GM19438 (cell line): ENCODE measurements around the gene RFC1.
"Not testable (repeated sequence)": the region's sequence is repeated elsewhere in the genome, so short reads cannot be mapped to it uniquely, and the experiment has no call there.

ENCODE experiments used
- ATAC-seq: cut with Tn5 transposase; IDR thresholded peaks from one replicate; pipeline ENCODE4 v1.9.1; 2021; ENCODE audit warnings: low read depth; ENCODE audit not compliant: unreplicated experiment

RFC1 gene

GRCh38 chr4:39308611-39309010 is 57.6 kb downstream of the RFC1 start:
- no peak for ATAC-seq

DNA sequence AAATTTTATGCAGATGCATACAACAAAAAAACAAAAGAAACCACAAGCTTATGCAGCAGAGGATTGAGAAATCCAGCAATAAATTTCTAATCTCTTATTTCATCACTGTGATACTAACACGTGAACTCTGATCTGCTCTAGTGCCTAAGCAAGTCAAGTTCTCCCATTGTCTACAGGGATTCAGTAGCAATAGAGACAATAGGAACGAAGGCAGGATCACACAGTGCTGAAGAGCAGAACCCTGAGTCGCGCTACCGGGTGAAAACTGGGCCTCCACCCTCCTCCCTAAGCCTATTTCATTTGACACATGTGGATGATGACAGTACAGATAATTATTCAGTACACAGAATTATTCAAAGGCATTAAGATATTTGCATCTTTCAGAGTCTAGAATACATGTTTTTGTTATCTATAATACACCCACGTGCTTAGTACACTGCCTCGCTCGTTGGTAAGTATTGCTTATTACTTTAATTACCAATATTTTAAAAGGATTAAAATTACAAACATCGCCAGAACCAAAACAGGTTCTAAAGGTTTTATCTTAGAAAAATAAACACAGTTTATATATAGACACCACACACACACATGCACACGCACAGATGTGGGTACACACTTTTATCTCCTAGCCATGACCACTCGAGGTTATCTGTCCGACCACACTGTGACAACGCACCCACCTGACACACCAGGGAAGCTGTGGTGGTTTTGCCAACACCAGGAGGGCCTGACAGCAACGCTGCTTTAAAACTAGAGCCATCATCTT is 60.1 kb downstream of the RFC1 start:
- ATAC-seq = no peak

DNA sequence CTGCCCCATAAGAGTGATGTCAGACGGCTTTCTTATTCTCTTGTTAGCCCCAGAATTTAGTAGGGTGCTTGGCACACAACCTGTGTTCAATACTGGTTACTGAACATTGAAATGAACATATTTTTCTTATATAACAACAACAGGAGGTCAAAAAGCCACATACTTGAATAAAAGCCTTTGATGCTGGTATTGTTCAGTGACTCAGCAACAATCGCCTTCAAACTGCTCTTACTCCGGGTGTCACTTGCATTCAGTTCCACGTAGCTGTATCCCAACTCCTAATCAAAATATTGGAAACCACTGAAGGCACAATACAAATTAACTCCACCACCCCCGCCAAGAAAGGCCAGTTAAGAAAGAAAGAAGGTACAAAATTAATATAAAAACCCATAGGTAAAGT is 61.5 kb downstream of the RFC1 start:
- no peak for ATAC-seq

DNA sequence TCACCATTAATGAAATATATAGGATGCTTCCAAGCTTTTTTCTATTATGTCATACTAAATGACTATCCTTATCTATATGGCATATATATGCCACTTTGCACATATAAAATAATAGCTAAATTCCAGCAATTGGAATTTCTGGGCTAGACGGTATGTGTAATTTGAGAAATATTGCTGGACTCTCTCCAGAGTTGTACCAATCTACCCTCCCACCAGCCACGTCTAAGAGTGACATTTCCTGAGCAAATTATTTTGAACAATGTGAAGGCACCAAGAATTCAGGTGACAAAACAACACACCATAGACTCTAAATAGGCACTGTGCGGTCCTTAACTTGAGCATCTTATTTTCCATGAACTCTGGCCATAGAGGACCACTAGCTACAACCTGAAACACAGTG is 62.3 kb downstream of the RFC1 start:
- ATAC-seq = no peak

GRCh38 chr4:39302901-39303300 is 63.3 kb downstream of the RFC1 start:
- ATAC-seq = no peak

- no peak for ATAC-seq
Measured at GRCh38 chr4:39295784-39296183, 70.4 kb downstream of the RFC1 start.

GRCh38 chr4:39292433-39292832 is 73.7 kb downstream of the RFC1 start:
- ATAC-seq = not testable (repeated sequence)

DNA sequence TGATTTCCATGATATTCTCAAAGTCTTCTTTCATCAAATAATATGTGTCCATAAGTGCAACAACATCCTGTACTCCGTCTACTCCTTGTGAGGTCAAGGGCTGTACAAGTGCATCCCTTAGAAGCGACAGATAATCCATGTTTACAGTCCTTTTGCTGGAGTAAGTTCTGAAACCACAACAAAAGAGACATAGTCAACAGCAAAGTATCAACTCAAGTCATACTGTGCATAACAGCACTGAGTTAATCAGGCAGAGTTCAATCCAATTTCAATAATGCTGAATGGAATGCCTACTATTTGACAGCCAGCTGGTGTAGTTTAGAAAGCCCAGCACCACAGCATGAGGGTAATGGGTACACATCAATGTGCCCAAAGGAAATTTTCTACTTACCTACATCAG is 74.5 kb downstream of the RFC1 start:
- no peak for ATAC-seq

GRCh38 chr4:39287223-39287622 is 78.9 kb downstream of the RFC1 start:
- ATAC-seq = no peak

DNA sequence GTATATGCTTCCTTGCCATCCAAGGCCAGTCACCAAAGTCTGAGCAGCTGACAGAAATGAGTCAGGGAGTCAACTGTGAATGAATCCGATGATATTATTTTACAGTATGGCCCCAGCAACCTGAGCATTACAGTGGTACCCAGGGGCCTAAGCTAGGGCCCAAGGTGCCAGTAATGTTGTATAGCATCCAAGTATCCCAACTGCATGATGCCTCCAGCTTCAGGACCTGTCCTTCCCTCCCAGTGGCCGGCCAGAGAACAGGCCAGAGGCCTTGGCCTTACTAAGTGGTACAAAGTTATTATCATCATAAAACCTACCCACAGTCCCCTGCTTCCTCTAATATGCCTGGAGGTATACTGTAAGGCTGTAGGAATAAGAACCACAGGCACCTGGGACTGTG is 79.9 kb downstream of the RFC1 start:
- no peak for ATAC-seq

GRCh38 chr4:39285853-39286252 is 80.3 kb downstream of the RFC1 start:
- ATAC-seq = no peak

- ATAC-seq = no peak
Measured at GRCh38 chr4:39285111-39285795, 80.9 kb downstream of the RFC1 start.

GRCh38 chr4:39280770-39281169 is 85.4 kb downstream of the RFC1 start:
- no peak for ATAC-seq

DNA sequence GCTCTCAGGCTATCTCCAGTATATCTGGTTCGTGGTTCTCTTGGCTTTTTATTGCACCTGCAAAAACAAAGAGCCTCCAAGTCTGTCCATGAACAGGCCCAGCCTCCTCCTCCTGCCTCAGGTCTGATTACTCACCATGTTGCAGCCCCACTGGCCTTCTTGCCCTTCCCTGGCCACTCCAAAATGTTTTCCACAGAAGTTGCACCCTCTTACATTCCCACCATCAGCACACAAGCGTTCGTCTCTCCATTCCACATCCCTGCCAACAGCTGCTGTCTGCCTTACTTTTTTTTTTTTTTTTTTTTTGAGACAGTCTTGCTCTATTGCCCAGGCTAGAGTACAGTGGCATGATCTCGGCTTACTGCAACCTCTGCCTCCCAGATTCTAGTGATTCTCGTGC is 86.7 kb downstream of the RFC1 start:
- ATAC-seq = no peak

- ATAC-seq = no peak
Measured at GRCh38 chr4:39278476-39278875, 87.7 kb downstream of the RFC1 start.

DNA sequence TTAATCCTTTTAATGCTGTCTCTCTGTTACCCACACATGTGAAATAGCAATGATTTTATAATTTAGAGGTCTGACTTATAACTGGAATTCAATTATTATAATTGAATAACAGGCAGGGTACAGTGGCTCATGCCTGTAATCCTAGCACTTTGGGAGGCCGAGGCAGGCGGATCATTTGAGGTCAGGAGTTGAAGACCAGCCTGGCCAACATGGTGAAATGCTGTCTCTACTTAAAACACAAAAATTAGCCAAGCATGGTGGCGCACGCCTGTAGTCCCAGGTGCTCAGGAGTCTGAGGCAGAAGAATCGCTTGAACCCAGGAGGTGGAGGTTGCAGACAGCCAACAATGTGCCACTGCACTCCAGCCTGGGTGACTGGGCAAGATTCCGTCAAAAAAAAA is 88.5 kb downstream of the RFC1 start:
- not testable (repeated sequence) for ATAC-seq

DNA sequence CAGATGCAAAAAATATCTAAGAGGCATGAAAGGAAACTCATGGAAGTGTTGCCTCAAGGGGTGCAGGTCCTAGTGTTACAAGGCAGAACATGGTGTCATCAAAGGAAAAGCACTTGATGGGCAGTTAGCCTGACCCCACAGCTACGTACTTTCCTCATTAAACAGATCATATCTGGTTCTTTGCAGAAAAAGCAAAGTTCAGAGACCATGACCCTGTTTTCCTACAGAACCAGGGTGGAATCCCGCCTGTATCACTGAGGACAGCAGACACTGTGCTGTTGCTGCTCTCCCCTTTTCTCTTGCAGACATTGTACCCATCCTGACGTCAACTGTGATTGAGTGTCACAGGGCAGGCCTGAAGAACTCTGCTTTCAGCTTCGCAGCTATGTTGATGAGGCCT is 91.7 kb downstream of the RFC1 start:
- no peak for ATAC-seq

DNA sequence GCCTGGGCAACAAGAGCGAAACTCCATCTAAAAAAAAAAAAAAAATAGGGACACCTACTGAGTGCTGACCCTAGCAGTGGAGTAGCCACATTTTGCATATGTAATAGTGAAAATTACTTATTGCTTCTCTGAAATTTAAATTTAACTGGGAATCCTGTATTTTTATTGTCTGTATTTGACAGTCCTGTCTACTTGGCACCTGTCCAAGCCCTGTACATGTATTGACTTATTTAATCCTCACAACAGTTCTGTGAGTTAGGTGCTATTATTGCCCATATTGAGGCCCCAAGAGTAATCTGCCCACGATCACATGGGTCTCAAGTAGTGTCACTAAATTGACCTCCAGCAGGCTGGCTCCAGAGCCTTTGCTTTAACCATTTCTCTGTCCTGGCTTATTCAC is 102.3 kb downstream of the RFC1 start:
- no peak for ATAC-seq

DNA sequence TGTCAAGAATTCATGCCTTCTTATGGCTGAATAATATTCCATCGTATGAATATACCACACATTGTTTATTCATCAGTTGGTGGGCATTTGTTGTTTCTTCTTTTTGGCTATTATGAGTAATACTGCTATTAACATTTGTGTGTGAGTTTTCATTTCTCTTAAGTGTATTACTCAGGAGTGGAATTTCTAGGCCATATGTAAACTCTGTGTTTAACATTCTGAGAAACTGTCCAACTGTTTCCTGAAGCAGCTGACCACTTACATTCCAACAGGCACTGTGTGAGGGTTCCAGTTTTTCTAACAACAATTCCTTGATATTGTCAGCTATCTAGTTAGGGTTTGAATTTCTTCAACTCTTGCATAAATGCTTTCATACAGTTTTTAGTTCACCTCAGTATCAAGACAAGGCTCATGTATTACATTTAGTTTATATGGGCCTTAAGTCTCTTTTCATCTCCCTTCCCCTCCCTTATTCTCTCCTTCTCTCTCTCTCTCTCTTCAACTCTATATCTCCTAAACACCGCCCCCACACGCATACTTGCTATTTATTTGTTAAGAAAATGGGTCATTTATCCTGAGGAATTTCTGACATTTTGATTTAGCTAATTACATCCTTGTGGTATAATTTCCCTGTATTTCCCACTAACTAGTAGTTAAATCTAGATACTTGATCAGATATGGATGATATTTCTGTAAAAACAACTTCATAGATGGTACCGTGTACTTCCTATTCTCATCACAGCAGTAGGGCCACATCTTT is 106.4 kb downstream of the RFC1 start:
- no peak for ATAC-seq

DNA sequence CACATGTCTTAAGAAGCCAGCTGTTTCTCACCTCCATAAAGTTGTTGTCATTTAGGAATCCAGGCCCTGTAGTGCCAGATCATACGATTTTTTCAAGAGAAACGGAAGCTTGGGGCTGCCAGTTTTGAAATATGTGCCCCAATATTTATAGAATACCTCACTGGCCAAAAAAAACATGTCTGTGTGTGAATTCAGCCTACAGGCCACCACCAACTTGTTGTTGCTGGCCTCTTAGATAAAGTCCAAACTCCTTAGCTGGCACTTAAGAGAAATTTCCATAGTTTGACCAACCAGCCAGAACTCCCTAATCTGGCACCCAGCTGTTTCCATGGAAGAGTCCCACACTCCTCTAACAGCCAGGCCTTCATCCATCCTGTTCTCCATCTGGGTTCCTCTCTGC is 109.7 kb downstream of the RFC1 start:
- ATAC-seq = no peak

- ATAC-seq = no peak
Measured at GRCh38 chr4:39255871-39256270, 110.3 kb downstream of the RFC1 start.

- ATAC-seq = no peak
Measured at GRCh38 chr4:39255266-39255665, 110.9 kb downstream of the RFC1 start.
